Heart left ventricle (tissue), 13 donors: Measurements from ENCODE around the gene SLC22A12.

Source experiments
- POLR2A ChIP-seq, 2 donors: fragments of 450-650 bp; IDR thresholded peaks; one replicate each; pipeline ENCODE4 v1.6.1; 2017; ENCODE audit warnings: antibody characterized with exemption in 2 of 2, mild to moderate bottlenecking in 2 of 2, moderate library complexity in 2 of 2
- TF ChIP-seq, protein P1 (sequence below), 12 donors: fragments of 200-600 bp; sonication (generic) in 4 of 12; IDR thresholded peaks; one replicate each; pipeline versions ENCODE4 v1.5.0 to v1.8.0; 2018 to 2022; ENCODE audit warnings: antibody characterized with exemption in 12 of 12, mild to moderate bottlenecking in 5 of 12
- donor health status: ischemic (EF 13 %, LVEDD 7.1; RV severe dilation, severe dysfunction).
- donor health status: DM: no; HTN: yes; CAD: no.
- donor health status: DM: no; HTN: no; CAD: no.
- donor health status: ischemic (EF 25% LVEDD 6.9; RV normal size, moderate dysfunction).
- donor health status: ischemic (EF 25% LVEDD 5.7; RV mildly dilated, moderate dysfunction).
- donor health status: ischemic (EF 35%, LVEDD 5.7; RV mildly dilated, moderate dysfunction).
- donor health status: nonischemic (EF 11% LVEDD 7.7; RV severe dilation, severe dysfunction).
- donor health status: DM: yes; HTN: yes; CAD: no.
- donor health status: PGD.
- donor health status: ischemic (EF 29% LVEDD 5.4; RV normal size, mild dysfunction).
- donor health status: nonischemic (EF 23%, LVEDD 6.1; RV moderate dilation, normal function).

DNA sequence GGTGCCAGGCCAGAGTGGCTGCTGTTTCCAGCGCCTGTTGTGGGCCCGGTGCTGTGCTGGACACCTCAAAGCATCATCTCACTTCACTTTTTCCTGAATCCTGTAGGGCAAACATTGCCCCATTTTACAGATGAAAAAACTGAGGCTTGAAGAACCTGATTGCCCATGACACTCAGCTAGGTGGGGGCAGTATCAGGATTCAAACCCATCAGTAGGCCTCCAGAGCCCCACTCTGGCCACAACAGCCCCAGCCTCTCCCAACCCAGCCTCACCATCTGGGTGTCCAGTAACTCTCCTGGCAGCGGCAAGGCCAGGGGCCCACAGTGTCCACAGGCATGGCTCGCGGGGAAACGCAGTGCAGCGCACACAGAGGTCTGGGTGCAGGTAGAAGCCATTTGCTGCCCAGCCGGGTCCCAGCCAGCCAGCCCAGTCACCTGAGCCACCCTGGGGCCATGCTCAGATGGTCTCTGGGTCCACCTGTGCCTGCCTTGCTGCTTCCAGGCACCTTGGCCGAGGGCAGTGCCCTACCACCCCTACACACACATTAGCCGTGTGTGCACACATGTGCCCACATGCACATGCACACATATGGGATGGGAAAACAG, 11.5 kb downstream of the SLC22A12 start:
- TF ChIP-seq, protein P1, sequence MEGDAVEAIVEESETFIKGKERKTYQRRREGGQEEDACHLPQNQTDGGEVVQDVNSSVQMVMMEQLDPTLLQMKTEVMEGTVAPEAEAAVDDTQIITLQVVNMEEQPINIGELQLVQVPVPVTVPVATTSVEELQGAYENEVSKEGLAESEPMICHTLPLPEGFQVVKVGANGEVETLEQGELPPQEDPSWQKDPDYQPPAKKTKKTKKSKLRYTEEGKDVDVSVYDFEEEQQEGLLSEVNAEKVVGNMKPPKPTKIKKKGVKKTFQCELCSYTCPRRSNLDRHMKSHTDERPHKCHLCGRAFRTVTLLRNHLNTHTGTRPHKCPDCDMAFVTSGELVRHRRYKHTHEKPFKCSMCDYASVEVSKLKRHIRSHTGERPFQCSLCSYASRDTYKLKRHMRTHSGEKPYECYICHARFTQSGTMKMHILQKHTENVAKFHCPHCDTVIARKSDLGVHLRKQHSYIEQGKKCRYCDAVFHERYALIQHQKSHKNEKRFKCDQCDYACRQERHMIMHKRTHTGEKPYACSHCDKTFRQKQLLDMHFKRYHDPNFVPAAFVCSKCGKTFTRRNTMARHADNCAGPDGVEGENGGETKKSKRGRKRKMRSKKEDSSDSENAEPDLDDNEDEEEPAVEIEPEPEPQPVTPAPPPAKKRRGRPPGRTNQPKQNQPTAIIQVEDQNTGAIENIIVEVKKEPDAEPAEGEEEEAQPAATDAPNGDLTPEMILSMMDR (IDR thresholded peaks at IDR 0.05), result no peak
- no peak for TF ChIP-seq POLR2A (IDR thresholded peaks at IDR 0.05)
